Fibroblast of skin of scalp (primary cell): Measurements from ENCODE around the gene UGT3A1. TPM values are rescaled to one million over a fixed set of nuclear protein-coding genes. Genes with fewer than 3 reads are reported as not detected.
"Not testable (repeated sequence)": the region's sequence is repeated elsewhere in the genome, so short reads cannot be mapped to it uniquely, and the experiment has no call there.

Experiments used
- DNase-seq: peaks from one replicate; pipeline ENCODE4 v3.0.0-alpha.2; 2013
- polyA plus RNA-seq, 2 experiments: library from polyadenylated mRNA; unstranded; fragments of 120-200 nt; gene quantifications; one replicate each; pipeline ENCODE4 v1.2.1, GENCODE V29; 2013; ENCODE audit not compliant: insufficient read length in 2 of 2

Gene UGT3A1
- 0.12 TPM for polyA plus RNA-seq (2013, experiment 1 of 2; ENCODE audit: insufficient read length)
- polyA plus RNA-seq (2013, experiment 2 of 2; ENCODE audit: insufficient read length) = 1.00 TPM

DNA sequence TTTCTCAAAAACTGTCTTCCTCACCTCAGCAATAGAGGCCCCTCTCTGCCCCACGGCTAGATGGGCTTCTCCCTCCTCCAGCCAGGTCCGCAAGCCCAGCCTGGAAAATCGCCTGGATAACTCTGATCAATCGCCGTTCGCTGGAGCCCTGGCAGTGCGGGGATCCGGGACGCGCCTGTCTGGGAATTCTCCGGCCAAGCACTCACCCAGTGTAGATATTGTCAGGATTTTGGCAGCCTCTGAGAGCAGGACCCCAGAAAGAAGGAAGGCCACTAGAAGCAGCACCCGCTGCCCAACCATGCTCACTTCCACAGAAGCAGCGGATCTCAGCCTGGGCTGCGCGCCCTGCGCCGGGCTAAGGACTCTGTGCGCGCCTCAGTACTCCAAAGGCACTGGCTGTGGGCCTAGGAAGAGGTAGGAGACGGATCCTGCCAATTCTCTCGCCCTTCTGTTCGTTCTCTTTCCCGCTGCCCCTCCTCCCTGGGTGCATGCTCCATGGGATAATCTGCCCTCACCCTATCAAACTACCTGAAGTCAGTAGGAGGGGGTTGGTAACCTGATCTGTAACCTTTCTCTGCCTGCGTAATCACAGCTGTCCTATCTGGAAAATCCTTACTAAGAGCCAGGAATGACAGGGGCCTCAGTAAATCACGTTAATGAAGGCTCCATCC, at the start of gene UGT3A1:
UGT3A1 (minus strand) TSS at position 450 of the 671 bp plus-strand sequence; CDS start at position 300, 150 bp downstream.
- no peak for DNase-seq

- DNase-seq = no peak
These were observed 44.5 kb upstream of the UGT3A1 start for GRCh38 chr5:36035696-36036095.

- not testable (repeated sequence) for DNase-seq
These were observed 43.4 kb upstream of the UGT3A1 start for GRCh38 chr5:36034536-36035134.

DNA sequence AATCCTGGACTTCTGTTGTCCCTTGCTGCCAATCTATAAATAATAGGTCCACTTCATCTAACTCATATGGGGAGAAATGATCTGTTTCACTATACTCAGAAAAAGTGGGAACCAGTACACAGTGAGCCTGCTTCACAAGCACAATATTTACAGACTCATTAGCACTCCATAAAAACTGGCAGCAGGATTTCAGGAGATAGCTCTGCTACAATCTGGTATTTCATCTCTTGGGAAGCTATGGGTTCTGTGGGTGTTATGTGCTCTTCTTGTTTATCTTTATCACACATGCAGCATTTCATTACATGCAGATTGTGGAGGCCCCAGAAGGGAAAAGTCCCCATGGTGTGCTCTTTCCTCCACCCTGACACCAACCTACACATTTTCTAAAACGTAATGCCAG, 42.3 kb upstream of the UGT3A1 start:
- no peak for DNase-seq

DNA sequence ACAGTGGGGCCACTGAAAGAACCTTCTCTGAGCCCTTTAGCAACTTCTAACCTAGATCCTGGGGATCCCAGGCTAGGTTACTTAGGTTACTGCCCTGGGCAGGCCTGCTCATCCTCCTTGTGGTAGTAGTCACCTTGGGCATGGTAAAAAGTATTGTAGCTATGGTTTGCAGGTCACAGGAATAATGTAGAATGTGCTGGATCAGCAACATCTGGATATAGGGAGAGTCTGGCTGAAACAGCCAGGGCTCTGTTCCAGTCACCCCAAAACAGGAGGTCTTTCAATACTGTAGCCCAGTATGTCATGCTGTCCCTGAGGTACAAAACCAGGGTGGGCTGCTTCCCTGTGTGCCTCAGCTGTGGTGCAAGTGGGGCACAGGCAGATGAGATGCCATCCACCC, 41.9 kb upstream of the UGT3A1 start:
- no peak for DNase-seq

DNA sequence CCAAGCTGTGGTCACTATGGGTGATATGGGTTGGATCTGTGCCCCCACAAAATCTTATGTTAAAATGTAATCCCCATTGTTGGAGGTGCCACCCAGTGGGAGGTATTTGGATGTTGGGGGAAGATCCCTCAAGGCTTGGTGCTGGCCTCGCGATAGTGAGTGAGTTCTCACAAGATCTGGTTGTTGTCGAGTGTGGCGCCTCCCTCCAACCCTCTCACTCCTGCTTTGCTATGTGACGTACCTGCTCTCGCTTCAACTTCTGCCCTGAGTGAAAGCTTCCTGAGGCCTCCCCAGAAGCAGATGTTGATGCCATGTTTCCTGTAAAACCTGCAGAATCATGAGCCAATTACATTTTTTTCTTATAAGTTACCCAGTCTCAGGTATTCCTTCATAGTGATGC, 40.0 kb upstream of the UGT3A1 start:
- DNase-seq = no peak

- DNase-seq = no peak
These were observed 38.7 kb upstream of the UGT3A1 start for GRCh38 chr5:36029914-36030313.

DNA sequence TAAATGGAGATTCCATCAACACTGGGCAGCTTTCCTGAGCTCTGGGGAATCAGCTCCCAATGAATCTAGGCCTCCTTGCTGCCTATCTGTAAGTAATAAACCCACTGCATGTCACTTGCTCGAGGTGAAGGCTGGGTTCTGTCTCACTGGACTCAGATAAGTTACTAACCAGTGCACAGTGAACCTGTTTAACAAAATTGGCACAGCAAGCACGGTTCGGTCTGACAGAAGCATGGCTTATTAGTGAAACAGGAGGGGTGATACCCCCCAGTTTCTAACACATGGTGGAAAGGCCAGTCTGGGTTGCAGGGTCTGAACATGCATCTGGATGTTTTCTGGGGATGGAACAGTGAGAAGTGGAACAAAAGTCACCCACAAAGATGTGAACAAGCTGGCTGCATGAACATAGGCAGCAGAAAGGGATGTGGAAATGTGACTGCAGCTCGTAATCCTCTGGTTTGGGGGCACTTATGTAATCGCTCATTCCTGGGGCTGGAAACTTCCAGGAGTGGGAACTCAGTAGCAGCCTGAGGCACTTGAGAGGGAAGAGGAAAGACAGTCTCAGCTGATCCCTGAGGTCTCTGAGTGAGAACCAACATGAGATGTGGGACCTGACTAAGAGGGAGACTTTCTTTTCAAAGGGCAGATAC, 37.8 kb upstream of the UGT3A1 start:
- no peak for DNase-seq

- DNase-seq = no peak
These were observed 36.5 kb upstream of the UGT3A1 start for GRCh38 chr5:36027711-36028110.

- DNase-seq = no peak
These were observed 35.7 kb upstream of the UGT3A1 start for GRCh38 chr5:36026706-36027465.

DNA sequence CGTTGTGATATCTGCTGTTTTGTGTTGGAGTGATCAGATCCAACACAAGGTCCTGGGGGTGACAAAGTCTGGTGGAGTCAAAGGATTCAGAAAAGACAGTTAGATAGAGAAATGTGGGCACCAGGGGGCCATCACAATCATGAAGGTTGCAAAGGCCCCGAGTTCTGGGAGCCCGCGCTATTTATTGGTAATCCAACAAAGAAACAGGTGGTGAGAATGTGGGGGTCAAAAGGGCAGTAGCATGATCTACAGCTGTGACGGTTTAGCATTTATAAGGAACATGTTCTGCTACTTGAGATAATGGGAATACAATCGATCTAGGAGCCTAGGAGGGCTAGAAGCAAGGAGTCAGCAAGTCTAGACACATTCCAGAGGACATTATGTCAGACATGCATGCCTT, 31.1 kb upstream of the UGT3A1 start:
- DNase-seq = peak; percentile 3

GRCh38 chr5:36019584-36019983, 28.4 kb upstream of the UGT3A1 start:
- DNase-seq = not testable (repeated sequence)

DNA sequence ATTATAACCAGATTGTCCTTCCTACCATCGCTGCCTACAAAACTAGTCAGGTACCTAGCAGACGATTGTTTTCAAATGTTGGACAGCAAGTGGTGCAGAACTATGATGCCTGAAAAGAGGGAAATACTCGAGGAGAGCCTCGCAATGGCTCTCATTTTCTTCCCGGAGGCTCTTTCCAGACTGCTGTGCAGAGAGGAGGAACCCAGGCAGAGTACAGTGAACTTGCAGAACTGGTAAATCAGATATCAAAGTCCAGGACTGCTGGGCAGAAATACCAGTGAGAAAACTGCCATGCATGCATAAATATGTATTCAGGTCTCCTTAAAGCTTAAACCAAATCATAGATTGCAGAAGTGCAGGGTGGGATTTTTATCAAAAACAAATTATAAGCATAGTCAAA, 26.4 kb upstream of the UGT3A1 start:
- no peak for DNase-seq

DNA sequence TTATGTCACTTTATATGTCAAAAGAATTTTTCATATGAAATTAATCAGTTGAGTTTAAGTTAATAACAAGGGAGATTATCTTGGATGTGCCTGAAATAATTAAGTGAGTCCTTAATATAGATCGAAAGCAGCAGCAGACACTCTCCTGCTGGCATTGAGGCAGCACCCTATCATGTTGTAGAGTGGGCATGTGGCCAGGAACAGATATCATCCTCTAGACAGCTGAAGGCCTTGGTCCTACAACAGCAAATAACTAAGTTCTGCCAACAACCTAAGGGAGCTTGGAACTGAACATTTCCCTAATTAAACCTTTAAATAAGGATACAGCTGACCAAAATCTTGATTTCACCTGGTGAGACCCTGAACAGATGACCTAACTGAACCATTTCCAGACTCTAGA, 25.8 kb upstream of the UGT3A1 start:
- no peak for DNase-seq

GRCh38 chr5:36013182-36013581, 22.0 kb upstream of the UGT3A1 start:
- DNase-seq = no peak

DNA sequence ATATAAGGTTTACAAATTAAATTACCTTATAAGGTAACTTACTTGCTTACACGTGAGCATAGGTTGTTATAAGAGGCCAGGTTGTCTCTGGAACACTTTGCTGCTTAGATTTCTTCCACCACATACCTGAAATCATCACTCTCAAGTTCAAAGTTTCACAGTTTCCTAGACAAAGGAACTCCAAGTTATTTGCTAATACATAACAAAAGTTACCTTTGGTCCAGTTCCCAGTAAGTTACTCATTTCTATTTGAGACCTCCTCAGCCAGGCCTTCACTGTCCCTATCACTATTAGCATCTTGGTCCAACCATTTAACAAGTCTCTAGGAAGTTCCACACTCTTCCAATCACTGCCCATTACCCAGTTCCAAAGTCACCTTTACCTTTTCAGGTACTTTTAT, 18.5 kb upstream of the UGT3A1 start:
- DNase-seq = no peak

DNA sequence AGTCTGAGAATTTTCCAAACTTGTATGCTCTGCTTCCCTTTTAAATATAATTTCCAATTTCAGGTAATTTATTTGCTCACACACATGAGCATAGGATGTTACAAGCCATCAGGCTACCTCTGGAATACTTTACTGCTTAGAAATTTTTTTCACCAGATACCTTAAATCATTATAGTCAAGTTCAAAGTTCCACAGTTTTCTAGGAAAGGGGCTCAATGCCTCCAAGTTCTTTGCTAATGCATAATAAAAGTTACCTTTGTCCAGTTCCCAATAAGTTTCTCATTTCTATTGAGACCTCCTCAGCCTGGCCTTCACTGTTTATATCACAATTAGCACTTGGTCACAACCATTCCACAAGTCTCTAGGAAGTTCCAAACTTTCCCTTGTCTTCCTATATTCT, 16.2 kb upstream of the UGT3A1 start:
- DNase-seq = no peak

GRCh38 chr5:36006163-36006562, 15.0 kb upstream of the UGT3A1 start:
- DNase-seq = no peak

- no peak for DNase-seq
These were observed 9.8 kb upstream of the UGT3A1 start for GRCh38 chr5:36001032-36001431.

DNA sequence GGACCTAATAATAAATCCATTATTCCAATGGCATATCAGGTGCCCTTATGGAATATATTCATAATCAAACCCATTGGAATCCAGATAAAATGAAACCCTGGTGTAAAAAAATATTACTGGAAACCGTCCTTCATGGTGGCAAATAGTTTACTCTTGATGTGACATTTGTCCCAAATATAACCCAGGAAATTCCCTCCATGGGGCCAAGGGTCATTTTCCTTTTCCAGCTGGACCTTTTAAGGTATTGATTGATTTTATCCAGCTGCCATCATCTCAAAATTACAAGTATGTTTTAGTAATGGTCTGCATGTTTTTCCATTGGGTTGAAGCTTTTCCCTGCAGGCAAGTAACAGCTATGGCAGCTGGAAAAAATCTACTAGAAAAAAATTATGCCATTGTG, 8.4 kb upstream of the UGT3A1 start:
- no peak for DNase-seq

GRCh38 chr5:35996076-35996475, 4.9 kb upstream of the UGT3A1 start:
- no peak for DNase-seq

DNA sequence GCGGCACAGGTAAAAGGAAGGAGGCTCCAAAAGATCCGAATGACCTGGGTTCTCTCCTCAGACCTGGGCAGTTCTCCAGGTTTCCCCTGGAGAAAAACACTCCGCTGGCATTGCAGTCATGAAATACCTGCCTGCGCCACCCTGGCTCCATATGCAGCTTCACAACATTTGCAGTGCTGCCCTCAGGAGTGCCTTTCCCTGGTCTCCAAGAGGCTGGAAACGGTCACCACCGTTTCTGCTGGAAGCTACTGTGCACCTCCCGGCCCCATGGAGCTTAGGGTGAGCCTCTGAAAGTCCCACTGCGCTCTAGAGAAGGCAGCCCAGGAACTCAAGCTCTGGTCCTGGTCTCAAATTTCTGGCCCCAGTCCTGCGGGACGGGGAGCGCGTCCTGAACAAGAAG, 670 bp downstream of the UGT3A1 start:
- no peak for DNase-seq

GRCh38 chr5:35988529-35988928, 2.7 kb downstream of the UGT3A1 start:
- DNase-seq = no peak
